HG02610 (cell line): ENCODE measurements around the gene SMYD5.
"Not testable (repeated sequence)": the region's sequence is repeated elsewhere in the genome, so short reads cannot be mapped to it uniquely, and the experiment has no call there.

Source experiments
- ATAC-seq: cut with Tn5 transposase; IDR thresholded peaks from one replicate; pipeline ENCODE4 v1.9.1; 2021; ENCODE audit warnings: mild to moderate bottlenecking, moderate library complexity; ENCODE audit not compliant: unreplicated experiment

Gene SMYD5

DNA sequence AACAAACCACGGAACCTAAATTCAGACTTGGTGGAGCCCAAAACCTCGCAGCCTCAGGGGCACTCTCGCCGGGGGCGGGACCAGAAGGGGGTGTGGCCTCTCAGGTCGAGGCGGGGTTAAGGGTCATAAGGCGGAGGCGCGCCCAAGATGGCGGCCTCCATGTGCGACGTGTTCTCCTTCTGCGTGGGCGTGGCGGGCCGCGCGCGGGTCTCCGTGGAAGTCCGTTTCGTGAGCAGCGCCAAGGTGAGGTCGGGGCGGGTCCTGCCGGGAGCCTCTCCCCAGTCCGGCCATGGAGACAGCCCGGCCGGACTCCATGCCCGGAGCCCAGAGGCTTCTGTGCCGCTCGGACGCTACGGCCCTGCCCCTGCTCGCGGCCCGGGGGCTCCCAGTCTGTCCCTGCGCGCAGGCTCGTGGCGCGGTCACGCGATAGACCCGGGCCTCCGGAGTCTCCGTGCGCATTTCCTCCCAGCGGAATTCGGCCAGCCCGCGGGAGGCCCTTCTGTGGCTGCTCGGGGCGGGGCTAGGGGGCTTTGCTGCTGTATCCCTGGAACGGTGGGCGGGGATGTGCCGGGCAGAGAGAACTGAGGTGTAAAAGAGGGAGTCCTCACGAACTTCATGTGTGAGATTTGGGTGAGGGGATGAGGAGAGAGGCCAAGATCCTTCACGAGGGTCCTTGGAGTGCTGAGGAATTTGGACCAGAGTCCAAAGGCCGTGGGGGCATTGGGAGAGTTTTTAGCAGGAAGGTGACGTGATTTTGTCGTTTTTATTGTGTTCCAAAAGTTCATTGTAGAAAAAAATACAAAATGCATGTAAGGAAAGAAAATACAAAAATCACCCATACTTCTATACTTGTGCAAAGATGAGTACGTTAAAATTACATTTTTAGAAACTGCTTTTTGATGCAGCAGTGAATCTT is at the start of gene SMYD5:
Gene SMYD5 (plus strand): TSS at position 126 of the 916 bp plus-strand sequence. CDS start 22 bp downstream, at position 148.
- ATAC-seq = peak; percentile 90

DNA sequence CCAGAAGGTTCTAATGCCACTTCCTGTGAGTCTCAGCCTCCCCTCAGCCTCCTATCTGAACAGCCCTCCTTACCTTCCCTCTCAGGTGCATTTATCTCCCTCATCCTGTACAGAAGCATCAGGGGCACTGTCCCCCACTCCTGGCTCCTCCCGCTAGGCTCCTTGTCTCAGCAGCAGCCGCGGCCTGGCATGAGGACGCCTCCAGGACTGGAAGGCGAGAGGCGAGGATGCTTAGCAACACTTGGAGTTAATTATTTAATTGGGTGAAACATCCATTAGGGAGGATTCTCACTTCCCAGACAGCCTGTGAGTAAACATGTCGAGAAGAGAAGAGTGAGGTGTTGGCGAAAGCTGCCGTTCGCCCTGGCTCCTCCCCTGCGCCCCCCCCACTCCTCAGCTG is 48.1 kb upstream of the SMYD5 start:
- ATAC-seq = not testable (repeated sequence)

DNA sequence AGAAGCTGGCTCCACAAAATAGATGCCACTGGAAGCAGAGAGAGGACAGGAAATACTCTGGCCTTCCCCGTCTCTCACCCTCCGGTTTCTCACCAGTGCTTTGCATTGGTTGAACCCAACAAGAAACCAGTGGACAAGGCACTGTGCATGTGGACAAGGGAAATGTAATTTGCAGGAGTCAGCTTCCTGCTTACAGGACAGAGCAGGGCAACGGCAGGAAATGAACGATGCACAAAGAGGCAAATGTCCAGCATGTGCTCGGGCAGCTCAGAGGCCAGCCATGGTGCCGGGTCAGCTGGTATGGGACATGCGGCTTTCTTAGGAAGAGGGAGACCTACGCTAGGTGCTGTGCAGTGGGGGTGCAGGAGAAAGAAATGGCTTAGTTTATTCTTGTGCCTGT is 47.2 kb upstream of the SMYD5 start:
- not testable (repeated sequence) for ATAC-seq

DNA sequence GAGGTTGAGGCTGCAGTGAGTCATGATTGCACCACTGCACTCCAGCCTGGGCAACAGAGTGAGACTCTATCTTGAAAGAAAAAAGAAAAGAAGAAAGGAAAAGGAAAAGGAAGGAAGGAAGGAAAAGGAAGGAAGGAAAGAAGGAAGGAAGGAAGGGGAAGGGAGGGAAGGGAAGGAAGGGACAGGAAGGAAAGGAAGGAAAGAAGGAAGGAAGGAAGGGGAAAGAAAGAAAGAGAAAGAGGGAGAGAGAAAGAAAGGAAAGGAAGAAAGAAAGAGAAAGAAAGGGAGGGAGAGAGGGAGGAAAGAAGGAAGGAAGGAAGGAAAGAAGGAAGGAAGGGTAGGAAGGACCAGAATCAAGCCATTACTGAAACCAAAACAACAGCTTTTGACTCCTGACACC is 45.7 kb upstream of the SMYD5 start:
- ATAC-seq = not testable (repeated sequence)

DNA sequence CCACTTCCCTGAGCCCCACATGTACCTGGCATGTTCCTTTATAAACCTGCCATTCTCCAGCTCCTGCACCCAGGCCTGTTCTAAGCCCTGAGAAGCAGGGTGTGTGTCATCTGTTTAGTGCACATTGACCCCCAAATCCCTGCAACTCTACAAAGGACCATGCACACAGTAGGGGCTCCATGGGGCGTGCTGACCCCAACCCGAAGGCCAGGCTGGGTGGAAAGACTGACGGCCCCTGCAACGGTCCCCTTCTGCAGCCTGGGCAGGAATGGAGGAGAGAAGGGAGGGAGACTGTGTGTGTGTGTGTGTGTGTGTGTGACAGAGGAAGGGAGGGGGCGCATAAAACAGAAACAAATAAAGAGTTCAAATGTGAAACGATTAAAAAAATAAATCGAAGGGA is 43.7 kb upstream of the SMYD5 start:
- ATAC-seq = not testable (repeated sequence)

DNA sequence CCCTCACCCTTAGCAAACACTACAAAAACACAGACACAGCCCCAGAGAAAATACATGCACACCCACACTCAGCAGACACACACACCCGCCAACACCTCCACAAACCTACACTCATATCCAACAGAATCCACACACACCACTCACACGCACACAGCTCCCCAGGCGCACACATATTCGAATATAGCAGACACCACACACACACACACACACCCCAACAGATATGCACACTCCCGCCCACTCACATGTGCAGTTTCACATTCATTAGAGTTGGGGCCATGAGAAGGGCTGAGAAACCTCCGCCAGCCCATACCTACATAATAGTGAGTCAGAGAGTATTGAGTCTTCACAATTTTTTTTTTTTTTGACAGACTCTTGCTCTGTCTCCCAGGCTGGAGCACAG is 41.1 kb upstream of the SMYD5 start:
- no peak for ATAC-seq

DNA sequence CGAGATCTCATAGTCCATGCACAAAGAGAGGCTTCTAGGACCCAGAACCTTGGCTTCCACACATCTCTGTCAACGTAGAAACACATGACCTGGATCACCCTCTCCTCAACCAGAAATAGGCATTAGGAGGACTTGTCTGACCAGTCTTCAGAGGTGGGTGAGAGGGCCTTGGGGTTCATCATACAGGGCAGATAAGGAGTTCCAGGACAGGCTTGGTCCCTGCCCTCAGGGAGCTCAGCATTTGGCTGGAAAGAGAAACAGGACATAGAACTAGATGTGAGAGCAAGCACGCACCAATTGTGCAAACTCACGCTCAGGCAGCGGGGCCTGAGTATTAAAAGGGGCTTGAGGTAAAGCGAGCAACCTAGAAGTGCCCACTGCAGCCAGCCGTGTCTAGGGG is 40.3 kb upstream of the SMYD5 start:
- no peak for ATAC-seq

DNA sequence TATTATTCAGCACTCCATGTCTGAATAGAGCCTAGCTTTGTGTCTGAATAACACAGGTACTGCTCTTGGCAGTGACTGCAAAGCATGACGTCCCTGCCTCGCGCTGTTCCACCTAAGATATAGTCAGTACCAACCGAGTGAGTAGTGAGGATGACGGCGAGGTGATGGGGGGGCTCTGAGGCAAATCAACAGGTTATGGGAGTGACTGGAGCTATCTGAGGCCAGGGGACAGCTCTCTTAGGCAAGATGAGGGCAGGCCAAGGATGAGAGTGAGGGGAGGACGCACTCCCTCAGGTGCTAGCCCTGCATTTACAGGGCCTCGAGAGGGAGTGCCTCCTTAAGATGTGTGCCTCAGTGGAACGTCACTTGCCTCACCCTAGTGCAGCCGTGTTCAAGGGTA is 39.8 kb upstream of the SMYD5 start:
- ATAC-seq = no peak

DNA sequence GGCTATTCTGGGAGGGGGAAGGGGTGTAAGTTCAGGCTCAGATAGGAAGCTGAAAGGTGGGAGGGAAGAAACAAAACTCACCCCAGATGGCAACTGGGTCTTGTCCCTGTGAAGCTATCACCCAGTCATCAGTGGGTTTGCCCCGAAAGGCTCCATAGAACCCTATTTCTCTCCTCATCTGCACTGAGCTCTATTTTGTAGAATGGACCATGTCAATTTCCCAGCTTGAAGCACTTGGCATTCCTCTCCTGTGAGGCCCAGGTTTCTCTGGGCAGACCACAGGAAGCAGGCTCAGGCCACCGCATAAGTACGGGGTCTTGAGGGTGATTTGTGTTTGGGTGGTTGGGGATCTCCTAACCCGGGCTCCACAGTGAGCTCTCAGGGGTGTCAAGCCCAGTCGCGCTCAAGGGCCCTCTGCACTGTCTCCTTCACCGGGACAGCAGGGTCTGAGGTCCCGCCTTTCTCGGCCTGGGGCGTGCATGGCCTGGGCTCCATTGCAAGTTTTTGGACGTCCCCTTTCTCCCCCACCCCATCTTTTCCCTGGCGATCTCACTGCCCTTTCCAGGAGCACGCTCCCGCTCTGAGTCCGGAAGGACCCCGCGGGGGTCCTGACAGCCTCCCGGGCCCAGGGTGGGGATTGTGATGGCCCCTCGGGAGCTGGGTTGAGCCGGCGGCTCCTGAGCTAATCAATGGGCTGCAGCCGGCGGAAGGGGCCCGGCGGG is 38.9 kb upstream of the SMYD5 start:
- ATAC-seq = no peak

DNA sequence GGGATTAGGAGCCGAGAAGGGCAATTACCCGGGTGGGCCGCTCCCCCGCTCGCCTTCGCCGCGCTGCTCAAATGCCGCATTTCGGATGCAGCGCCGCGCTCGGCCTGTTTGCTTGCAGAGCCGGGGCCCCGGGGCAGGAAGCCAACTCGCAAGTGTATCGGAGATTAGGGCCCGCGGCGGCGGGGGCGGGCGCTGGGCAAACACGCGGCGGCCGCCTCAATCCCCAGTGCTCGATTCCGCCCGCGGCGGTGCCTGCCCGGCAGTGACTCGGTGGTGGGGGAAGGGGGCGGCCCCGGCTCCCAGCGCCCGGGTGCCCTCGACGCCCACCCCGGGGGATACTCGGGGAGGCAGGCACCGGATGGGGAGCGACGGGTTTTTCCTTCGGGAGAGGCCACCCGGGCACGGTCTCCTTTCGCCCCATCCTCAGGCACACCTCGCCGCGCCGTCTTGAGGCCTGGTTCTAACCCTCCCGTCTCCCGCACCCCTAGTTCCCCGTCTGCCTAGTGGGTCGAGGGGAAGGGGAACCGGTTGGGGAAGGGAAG is 38.3 kb upstream of the SMYD5 start:
- ATAC-seq = no peak

DNA sequence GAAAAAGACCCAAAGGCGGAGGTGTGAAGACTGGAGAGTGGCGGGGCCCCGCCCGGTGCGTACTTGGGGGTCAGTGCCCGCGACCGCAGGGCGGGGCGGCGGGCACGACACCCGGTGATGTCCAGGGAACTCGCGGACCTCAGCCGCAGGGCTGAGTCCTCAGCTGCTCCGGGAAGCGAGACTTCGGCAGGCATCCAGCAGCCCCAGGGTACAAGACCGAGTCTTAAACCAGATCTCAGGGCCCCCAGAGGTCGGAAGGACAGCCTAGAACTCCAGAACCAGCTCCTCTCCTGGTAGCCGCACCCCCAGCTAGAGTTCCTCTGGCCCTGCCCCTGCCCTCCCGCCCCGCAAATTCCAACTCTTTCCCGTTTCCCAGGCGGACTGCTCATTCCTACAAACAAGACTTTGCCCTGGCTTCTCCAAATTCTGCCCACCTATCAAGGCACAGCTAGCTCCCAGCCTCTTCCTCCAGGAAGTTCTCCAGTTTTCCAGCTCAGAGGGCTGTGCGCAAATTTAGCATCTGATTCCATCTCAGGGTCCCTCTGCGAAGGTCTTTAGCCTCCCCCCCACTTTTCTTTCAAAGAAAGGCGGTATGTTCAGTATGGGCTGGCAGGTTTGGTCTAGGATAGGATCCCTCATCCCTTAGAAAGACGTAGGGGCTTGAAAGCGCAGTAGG is 37.7 kb upstream of the SMYD5 start:
- no peak for ATAC-seq

DNA sequence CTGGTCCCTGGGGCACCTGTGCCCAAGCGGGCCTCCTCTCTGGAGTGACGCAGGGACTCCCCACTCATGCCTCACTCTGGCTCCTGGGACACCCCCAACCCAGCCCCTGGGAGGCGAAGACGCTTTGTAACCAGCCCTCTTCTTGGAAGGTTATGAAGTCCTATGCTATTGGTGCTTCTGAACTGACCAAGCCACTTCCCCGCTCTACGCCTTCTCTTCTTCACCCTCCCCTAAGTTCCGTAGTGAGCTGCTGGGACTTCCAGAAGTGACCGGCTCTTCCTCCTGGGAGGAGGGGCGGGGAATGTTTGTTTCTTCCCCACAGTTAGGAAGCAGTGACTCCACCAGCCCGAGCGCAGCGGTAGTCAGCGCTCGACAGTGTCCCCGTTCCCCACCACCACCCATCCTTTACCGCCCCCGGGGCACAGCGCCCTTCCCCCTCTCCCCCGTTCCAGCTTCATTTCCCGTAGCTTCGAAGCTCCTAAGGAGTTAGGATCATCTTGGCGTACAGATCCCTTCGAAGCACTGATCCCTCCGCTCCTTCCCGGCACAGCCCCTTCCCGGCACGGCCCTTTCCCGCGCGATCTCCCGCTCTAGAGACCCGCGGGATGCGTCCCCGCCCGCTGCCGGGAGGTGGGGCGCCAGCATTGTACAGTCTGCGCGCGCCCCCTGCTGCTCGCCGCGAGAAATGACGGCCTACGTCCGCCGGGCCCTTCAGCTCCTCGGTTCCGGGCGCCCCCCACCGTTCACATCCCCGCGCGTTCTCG is 37.0 kb upstream of the SMYD5 start:
- peak; percentile 86 for ATAC-seq

DNA sequence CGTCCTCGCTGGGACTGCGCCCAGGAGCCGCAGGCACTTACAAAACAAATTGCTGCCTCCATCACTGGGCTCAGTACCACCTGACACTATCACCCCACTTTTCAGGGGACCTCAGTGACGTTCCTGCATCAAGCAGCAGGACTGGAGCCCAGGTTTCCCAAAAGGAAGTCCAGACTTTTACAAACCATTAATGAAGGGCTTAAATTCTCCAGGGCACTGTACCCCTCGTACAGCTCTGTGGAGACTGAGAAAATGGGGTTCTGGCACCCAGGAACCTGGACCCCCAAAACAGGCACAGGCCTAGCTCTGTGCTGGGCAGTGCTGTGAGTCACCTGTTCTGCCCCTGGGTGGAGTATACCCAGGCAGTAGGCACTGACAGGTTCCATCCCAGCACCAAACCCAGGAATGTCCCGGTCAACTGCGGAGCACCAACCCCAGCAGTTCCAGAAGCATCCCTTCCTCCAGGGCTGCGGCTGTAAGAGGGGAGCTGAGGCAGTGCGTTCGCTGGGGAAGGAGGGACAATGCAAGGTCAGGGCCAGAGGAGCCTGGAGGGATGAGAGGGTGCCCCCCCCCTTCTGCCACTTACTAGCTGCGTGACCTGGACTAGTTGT is 36.3 kb upstream of the SMYD5 start:
- no peak for ATAC-seq

DNA sequence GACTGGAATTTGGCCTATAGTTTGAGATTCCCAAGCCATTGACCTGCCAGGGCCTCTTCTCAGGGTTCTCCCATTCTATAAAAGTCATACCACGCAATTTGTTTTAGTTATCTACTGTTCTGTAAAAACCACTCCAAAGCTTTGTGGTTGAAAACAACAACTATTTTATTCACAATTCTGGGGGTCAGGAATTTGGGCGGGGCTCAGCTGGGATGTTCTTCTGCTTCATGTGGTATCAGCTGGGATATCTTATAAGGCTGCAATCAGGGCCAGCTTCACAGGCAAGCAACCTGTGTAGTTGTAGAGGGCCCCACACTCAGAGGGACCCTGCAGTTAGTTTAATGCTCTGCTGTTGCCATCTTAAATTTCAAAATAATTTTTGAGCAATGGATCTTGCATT is 28.1 kb upstream of the SMYD5 start:
- no peak for ATAC-seq

DNA sequence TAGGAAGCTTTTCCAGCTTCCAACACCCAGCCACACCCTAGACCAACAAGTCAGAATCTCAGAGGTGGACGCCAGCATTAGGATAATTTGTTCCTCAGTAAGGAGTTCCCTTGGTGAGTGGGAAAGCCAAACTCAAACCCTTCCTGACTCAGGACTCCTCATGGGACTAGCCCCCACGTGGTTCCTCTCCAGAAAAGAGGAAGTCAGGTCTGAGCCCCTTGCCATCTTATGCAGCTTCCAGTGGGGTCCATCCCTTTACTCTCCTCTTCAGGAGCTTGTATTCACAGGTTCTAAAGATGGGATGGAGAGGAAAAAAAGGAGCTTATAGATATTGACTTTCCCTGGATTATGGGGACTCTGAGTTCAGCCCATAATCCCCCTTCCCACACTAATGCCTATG is 26.5 kb upstream of the SMYD5 start:
- ATAC-seq = no peak

DNA sequence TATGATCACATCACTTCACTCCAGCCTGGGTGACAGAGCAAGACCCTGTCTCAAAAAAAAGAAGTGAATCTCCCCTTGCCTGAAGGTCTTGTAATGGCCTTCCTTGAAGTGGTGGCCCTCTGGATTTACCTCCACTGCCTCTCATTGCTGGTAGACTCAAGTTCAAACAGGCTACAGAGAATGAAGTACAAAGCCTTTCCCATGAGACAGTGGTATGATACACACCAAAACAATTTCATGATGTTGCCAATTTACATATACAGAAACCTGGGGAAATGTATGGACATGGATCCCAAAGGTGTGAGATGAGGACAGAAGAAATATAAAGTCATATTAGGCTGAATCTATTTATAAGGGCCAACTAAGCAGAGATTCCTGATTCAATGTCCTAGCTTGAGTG is 16.5 kb upstream of the SMYD5 start:
- ATAC-seq = no peak

DNA sequence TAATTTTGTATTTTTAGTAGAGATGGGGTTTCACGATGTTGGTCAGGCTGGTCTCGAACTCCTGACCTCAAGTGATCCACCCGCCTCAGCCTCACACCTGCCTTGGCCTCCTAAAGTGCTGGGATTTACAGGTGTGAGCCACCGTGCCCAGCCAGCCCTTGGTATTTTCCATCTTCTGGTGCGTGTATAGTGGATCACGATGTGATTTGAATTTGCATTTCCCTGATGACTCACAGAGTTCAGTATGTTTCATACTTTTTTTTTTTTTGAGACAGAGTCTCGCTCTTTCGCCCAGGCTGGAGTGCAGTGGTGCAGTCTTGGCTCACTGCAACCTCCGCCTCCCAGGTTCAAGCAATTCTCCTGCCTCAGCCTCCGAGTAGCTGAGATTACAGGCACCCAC is 13.8 kb upstream of the SMYD5 start:
- ATAC-seq = not testable (repeated sequence)

DNA sequence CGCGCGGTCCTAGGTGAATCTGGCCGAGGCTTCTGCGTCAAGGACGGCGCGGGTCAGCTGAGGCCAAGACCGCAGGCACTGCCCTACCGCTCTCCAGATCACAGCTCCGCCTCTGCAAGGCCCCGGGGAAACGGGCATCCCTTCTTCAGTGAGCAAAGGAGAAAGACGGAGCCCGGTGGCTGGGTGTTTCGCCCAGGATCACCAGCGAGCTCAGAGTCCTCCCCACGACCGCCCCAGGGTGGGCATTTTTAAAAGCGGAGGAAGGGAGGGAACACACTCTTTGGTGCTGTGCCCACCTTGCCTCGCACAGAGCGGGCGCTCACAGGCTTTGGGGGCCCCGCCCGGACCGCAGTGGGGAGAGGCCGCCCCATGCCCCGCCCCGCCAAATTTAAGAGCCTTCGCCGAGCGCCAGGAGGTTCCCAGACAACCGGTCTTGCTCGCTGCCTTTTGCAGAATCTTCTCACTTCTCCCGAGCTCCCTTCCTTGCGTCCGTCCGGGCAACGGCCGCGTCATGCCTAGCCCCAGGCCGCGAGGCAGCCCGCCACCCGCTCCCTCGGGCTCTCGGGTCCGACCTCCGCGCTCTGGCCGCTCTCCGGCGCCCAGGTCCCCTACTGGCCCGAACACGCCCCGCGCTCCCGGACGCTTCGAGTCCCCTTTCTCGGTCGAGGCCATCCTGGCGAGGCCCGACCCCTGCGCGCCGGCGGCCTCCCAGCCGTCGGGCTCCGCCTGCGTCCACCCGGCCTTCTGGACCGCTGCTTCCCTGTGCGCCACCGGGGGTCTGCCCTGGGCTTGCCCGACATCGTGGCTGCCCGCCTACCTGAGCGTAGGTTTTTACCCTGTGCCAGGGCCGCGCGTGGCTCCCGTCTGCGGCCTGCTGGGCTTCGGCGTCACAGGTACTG is 11.6 kb upstream of the SMYD5 start, which contains the start of gene NOTO:
Gene NOTO (plus strand): TSS at position 419 of the 899 bp plus-strand sequence. CDS start 93 bp downstream, at position 512.
- no peak for ATAC-seq
